ENCODE results near the gene VWA1.
"Not testable (repeated sequence)": the region's sequence is repeated elsewhere in the genome, so short reads cannot be mapped to it uniquely, and the experiment has no call there.

VWA1 gene

DNA sequence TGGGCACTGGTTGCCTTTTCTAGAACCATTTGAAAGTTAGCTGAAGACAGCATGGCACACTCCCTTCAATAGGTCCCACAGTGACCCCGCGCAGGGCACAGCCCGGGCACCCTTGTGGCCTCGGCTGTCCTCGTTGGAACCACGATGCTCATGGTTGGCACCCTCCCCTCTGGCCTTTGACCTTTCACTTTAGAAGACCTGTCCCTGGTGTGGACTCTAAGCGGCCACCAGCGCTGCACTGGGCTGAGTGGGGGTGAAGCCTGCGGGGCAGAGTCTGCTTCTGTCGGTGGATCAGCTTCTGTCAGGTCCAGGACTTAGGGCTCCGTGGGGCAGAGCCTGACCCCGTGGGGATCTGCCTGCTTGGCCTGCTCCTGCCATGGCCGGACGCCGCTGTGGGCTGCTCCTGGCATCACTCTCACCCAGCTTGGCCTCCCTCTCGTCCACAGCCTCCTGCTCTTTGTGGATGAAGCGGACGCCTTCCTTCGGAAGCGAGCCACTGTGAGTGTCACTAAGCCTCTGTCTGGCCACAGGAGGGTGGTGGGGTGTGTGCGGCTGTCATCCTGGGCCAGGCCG is 21.3 kb downstream of the VWA1 start:
- not testable (repeated sequence) for H3K56ac ChIP-seq (ENCODE audit: low read length); DNase-seq; H4K5ac ChIP-seq (ENCODE audit: low read length); H2BK5ac ChIP-seq (ENCODE audit: low read length); H3K79me2 ChIP-seq (ENCODE audit: control insufficient read depth, insufficient read depth, low read length); H3K4me3 ChIP-seq (ENCODE audit: low read length); H3K9ac ChIP-seq (ENCODE audit: low read length); H3K27me3 ChIP-seq (ENCODE audit: insufficient read depth, low read length, poor library complexity); H3K4me2 ChIP-seq (ENCODE audit: low read length); H4K8ac ChIP-seq (ENCODE audit: low read depth, low read length); H2BK120ac ChIP-seq (ENCODE audit: low read depth, low read length); H2BK15ac ChIP-seq (replicated peaks; ENCODE audit: low read depth); H3K4me1 ChIP-seq (ENCODE audit: control insufficient read depth, low read depth, low read length); H3K4ac ChIP-seq (ENCODE audit: low read depth, low read length); H2AK5ac ChIP-seq (ENCODE audit: low read length); H3K79me1 ChIP-seq (ENCODE audit: low read length); H3K36me3 ChIP-seq (ENCODE audit: control insufficient read depth, insufficient read depth, low read length); H3K27ac ChIP-seq (ENCODE audit: low read depth, low read length); H3K23ac ChIP-seq (ENCODE audit: low read length); H3K18ac ChIP-seq (ENCODE audit: low read length)
- no CpG with 5 or more reads among the region's 22 CpGs for WGBS (ENCODE audit: extremely low coverage, insufficient coverage, low lambda C conversion rate)

DNA sequence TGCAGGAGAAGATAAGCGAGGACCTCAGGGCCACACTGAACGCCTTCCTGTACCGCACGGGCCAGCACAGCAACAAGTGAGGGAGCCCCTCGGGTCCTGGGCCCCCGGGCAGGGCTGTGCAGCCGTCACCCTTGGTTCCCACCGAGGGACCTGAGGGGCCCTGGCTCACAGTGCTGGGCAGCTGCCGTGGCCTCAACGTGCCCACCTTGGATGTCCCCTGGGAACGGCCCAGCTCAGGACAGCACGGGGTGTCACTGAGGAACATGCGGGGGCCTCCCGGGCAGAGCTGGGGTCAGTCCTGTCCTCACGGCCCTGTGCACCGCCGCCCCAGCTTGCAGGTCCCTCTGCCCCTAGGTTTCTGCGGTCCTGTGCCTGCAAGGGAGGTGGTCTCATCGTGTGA is 23.7 kb downstream of the VWA1 start:
- not testable (repeated sequence) for DNase-seq; H3K56ac ChIP-seq (ENCODE audit: low read length); H4K8ac ChIP-seq (ENCODE audit: low read depth, low read length); H3K23ac ChIP-seq (ENCODE audit: low read length); H3K27me3 ChIP-seq (ENCODE audit: insufficient read depth, low read length, poor library complexity); H3K4me3 ChIP-seq (ENCODE audit: low read length); H3K79me1 ChIP-seq (ENCODE audit: low read length); H3K9ac ChIP-seq (ENCODE audit: low read length); H3K18ac ChIP-seq (ENCODE audit: low read length); H2BK15ac ChIP-seq (replicated peaks; ENCODE audit: low read depth); H3K27ac ChIP-seq (ENCODE audit: low read depth, low read length); H3K4me2 ChIP-seq (ENCODE audit: low read length); H4K5ac ChIP-seq (ENCODE audit: low read length); H3K79me2 ChIP-seq (ENCODE audit: control insufficient read depth, insufficient read depth, low read length); H2BK120ac ChIP-seq (ENCODE audit: low read depth, low read length); H2BK5ac ChIP-seq (ENCODE audit: low read length); H3K36me3 ChIP-seq (ENCODE audit: control insufficient read depth, insufficient read depth, low read length); H2AK5ac ChIP-seq (ENCODE audit: low read length); H3K4ac ChIP-seq (ENCODE audit: low read depth, low read length); H3K4me1 ChIP-seq (ENCODE audit: control insufficient read depth, low read depth, low read length)
- no CpG with 5 or more reads among the region's 19 CpGs for WGBS (ENCODE audit: extremely low coverage, insufficient coverage, low lambda C conversion rate)

DNA sequence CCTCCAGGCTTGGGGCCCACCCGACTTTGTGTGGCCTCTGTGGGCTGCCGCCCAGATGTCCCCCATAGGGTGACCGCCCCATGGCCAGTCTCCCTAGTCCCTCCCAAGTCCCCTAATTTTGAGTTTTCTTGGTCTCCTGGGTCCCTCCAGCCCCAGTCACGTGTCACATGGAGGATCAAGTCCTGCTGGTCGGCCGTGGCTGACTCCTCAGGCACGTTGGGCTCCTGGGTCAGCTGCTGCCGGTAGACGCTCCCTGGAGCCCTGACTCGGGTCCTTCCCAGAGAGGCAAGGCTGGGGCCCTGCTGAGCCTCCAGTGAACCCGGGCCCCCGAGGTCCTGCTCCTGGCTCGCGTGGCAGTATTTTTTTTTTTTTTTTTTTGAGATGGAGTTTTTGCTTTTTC is 24.2 kb downstream of the VWA1 start:
- not testable (repeated sequence) for H2BK120ac ChIP-seq (ENCODE audit: low read depth, low read length); H2BK5ac ChIP-seq (ENCODE audit: low read length); H3K79me2 ChIP-seq (ENCODE audit: control insufficient read depth, insufficient read depth, low read length); H3K23ac ChIP-seq (ENCODE audit: low read length); H3K4me3 ChIP-seq (ENCODE audit: low read length); H4K5ac ChIP-seq (ENCODE audit: low read length); H3K9ac ChIP-seq (ENCODE audit: low read length); H2AK5ac ChIP-seq (ENCODE audit: low read length); H3K36me3 ChIP-seq (ENCODE audit: control insufficient read depth, insufficient read depth, low read length); H2BK15ac ChIP-seq (replicated peaks; ENCODE audit: low read depth); DNase-seq; H4K8ac ChIP-seq (ENCODE audit: low read depth, low read length); H3K79me1 ChIP-seq (ENCODE audit: low read length); H3K4ac ChIP-seq (ENCODE audit: low read depth, low read length); H3K56ac ChIP-seq (ENCODE audit: low read length); H3K4me2 ChIP-seq (ENCODE audit: low read length); H3K4me1 ChIP-seq (ENCODE audit: control insufficient read depth, low read depth, low read length); H3K27ac ChIP-seq (ENCODE audit: low read depth, low read length); H3K27me3 ChIP-seq (ENCODE audit: insufficient read depth, low read length, poor library complexity); H3K18ac ChIP-seq (ENCODE audit: low read length)
- no CpG with 5 or more reads among the region's 14 CpGs for WGBS (ENCODE audit: extremely low coverage, insufficient coverage, low lambda C conversion rate)

DNA sequence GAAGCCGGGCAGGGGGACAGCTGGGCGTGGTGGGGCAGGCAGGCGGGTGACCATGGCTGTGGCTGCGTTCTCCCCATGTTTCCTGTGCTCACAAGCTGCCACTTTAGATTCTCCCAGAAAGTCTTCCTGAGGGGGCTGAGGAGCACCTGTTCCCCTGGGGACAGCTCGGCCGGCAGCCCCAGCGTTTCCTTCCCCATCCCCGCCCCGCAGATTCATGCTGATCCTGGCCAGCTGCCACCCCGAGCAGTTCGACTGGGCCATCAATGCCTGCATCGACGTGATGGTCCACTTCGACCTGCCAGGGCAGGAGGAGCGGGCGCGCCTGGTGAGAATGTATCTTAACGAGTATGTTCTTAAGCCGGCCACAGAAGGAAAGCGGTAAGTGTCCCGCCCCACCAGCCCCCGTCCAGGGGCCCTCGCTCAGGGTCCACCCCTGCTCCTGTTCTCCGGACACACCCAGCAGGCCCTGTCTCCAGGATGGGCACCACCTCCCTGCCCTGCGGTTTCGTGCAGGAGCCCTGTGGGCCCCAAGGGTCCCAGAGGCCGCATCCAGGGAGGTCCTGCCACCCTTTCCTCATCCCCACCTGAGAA is 25.1 kb downstream of the VWA1 start:
- no peak overlapping the region for H3K23ac ChIP-seq (ENCODE audit: low read length)
- H2BK120ac ChIP-seq (ENCODE audit: low read depth, low read length) = no peak overlapping the region
- no peaks in the 10 kb centered on the region for H3K27me3 ChIP-seq (ENCODE audit: insufficient read depth, low read length, poor library complexity)
- no peak overlapping the region for H2BK5ac ChIP-seq (ENCODE audit: low read length)
- DNase-seq = no peak
- H4K5ac ChIP-seq (ENCODE audit: low read length) = no peak overlapping the region
- H3K27ac ChIP-seq (ENCODE audit: low read depth, low read length) = no peak overlapping the region
- no peaks in the 10 kb centered on the region for H3K79me1 ChIP-seq (ENCODE audit: low read length)
- H4K8ac ChIP-seq (ENCODE audit: low read depth, low read length) = no peak overlapping the region
- no peak overlapping the region for H3K4ac ChIP-seq (ENCODE audit: low read depth, low read length)
- H3K4me2 ChIP-seq (ENCODE audit: low read length) = no peak overlapping the region
- no peak overlapping the region for H2BK15ac ChIP-seq (replicated peaks; ENCODE audit: low read depth)
- H3K36me3 ChIP-seq (ENCODE audit: control insufficient read depth, insufficient read depth, low read length) = no peaks in the 10 kb centered on the region
- no peaks in the 10 kb centered on the region for H3K4me1 ChIP-seq (ENCODE audit: control insufficient read depth, low read depth, low read length)
- H3K79me2 ChIP-seq (ENCODE audit: control insufficient read depth, insufficient read depth, low read length) = no peaks in the 10 kb centered on the region
- no CpG with 5 or more reads among the region's 27 CpGs for WGBS (ENCODE audit: extremely low coverage, insufficient coverage, low lambda C conversion rate)
- H3K9ac ChIP-seq (ENCODE audit: low read length) = no peak overlapping the region
- H3K56ac ChIP-seq (ENCODE audit: low read length) = no peak overlapping the region
- no peak overlapping the region for H2AK5ac ChIP-seq (ENCODE audit: low read length)
- no peak overlapping the region for H3K4me3 ChIP-seq (ENCODE audit: low read length)
- H3K18ac ChIP-seq (ENCODE audit: low read length) = no peak overlapping the region

DNA sequence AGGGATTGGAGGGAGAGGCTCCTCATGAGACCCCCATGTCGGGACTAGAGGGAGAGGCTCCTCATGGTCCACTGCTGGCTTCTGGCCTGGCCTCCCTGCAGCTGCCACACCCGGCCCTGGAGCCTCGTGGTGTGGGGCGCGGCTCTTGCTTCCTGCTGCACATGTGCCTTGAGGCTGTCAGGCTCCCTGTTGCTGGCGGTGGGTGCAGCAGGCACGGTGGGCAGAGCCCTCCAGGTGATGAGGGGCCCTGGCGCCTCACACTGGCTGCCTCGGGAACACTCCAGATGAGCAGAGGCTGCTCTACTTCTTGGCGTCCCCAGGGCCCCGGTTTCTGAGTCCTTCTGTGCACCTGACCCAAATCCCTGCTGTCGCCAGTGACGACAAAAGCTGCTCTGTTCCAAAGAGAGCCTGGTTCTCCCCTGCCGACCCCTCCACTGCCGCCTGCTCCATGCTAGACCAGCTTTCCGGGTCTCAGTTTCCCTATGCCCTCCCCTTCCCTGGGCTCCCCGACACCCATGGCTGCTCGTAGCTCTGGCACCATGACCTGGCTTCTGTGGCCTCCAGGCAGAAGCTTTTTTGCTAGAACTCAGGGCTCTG is 26.3 kb downstream of the VWA1 start:
- H3K18ac ChIP-seq (ENCODE audit: low read length) = no peak overlapping the region

More for the DNA sequence above, 26.3 kb downstream of the VWA1 start:
- no peak overlapping the region for H2AK5ac ChIP-seq (ENCODE audit: low read length)
- H2BK5ac ChIP-seq (ENCODE audit: low read length) = no peak overlapping the region
- no peak overlapping the region for H3K9ac ChIP-seq (ENCODE audit: low read length)
- H3K79me1 ChIP-seq (ENCODE audit: low read length) = no peaks in the 10 kb centered on the region
- DNase-seq = no peak
- H3K23ac ChIP-seq (ENCODE audit: low read length) = no peak overlapping the region
- H4K8ac ChIP-seq (ENCODE audit: low read depth, low read length) = no peak overlapping the region
- no peak overlapping the region for H3K27ac ChIP-seq (ENCODE audit: low read depth, low read length)
- H4K5ac ChIP-seq (ENCODE audit: low read length) = no peak overlapping the region
- no peak overlapping the region for H2BK120ac ChIP-seq (ENCODE audit: low read depth, low read length)
- H2BK15ac ChIP-seq (replicated peaks; ENCODE audit: low read depth) = no peak overlapping the region
- no peak overlapping the region for H3K4me3 ChIP-seq (ENCODE audit: low read length)
- H3K4me1 ChIP-seq (ENCODE audit: control insufficient read depth, low read depth, low read length) = no peaks in the 10 kb centered on the region
- no peaks in the 10 kb centered on the region for H3K36me3 ChIP-seq (ENCODE audit: control insufficient read depth, insufficient read depth, low read length)
- WGBS (ENCODE audit: extremely low coverage, insufficient coverage, low lambda C conversion rate) = no CpG with 5 or more reads among the region's 18 CpGs
- no peak overlapping the region for H3K56ac ChIP-seq (ENCODE audit: low read length)
- H3K27me3 ChIP-seq (ENCODE audit: insufficient read depth, low read length, poor library complexity) = no peaks in the 10 kb centered on the region
- H3K4me2 ChIP-seq (ENCODE audit: low read length) = no peak overlapping the region
- H3K4ac ChIP-seq (ENCODE audit: low read depth, low read length) = no peak overlapping the region
- H3K79me2 ChIP-seq (ENCODE audit: control insufficient read depth, insufficient read depth, low read length) = no peaks in the 10 kb centered on the region
